Tongue (tissue), 2 donors: ENCODE data around the gene CD19. TPM values are rescaled to one million over a fixed set of nuclear protein-coding genes. Genes with fewer than 3 reads are reported as not detected.
A peak's percentile ranks its signal among the peaks of the same experiment; 100 is the strongest.
"Not testable (repeated sequence)": the region's sequence is repeated elsewhere in the genome, so short reads cannot be mapped to it uniquely, and the experiment has no call there.

Experiments
- DNase-seq: peaks from one replicate; pipeline ENCODE4 v3.0.0-alpha.2; 2015
- total RNA-seq: library from RNA; depleted of rRNA; stranded (reverse); fragments of >200 nt; gene quantifications from one replicate; pipeline ENCODE4 v1.2.3, GENCODE V29; 2014

The CD19 gene
- not detected for total RNA-seq

- no peak for DNase-seq
Measured at GRCh38 chr16:28931801-28932225, at the start of gene CD19. CD19 (plus strand) TSS chr16:28931971; CDS start chr16:28932001, 30 bp downstream.

- DNase-seq: peak; percentile 84
Measured at GRCh38 chr16:28882551-28883160, 49.1 kb upstream of the CD19 start.

- DNase-seq: no peak
Measured at GRCh38 chr16:28883221-28883996, 48.4 kb upstream of the CD19 start.

- DNase-seq: no peak
Measured at GRCh38 chr16:28884045-28884444, 47.7 kb upstream of the CD19 start.

- DNase-seq: no peak
Measured at GRCh38 chr16:28886945-28887344, 44.8 kb upstream of the CD19 start.

GRCh38 chr16:28890355-28890754, 41.4 kb upstream of the CD19 start:
- DNase-seq: not testable (repeated sequence)

GRCh38 chr16:28891964-28892890, 39.5 kb upstream of the CD19 start:
- no peak for DNase-seq

GRCh38 chr16:28893291-28893690, 38.5 kb upstream of the CD19 start:
- DNase-seq: no peak

GRCh38 chr16:28895609-28896008, 36.2 kb upstream of the CD19 start:
- no peak for DNase-seq

GRCh38 chr16:28897826-28898225, 33.9 kb upstream of the CD19 start:
- no peak for DNase-seq

- no peak for DNase-seq
Measured at GRCh38 chr16:28898266-28898665, 33.5 kb upstream of the CD19 start.

GRCh38 chr16:28898942-28899341, 32.8 kb upstream of the CD19 start:
- no peak for DNase-seq

- DNase-seq: no peak
Measured at GRCh38 chr16:28899882-28900590, 31.7 kb upstream of the CD19 start.

GRCh38 chr16:28900601-28901000, 31.2 kb upstream of the CD19 start:
- no peak for DNase-seq

- no peak for DNase-seq
Measured at GRCh38 chr16:28901862-28902261, 29.9 kb upstream of the CD19 start.

GRCh38 chr16:28902909-28903308, 28.9 kb upstream of the CD19 start:
- DNase-seq: no peak

GRCh38 chr16:28903344-28904042, 28.3 kb upstream of the CD19 start:
- DNase-seq: no peak

- no peak for DNase-seq
Measured at GRCh38 chr16:28904363-28904762, 27.4 kb upstream of the CD19 start.

- DNase-seq: no peak
Measured at GRCh38 chr16:28904828-28905227, 26.9 kb upstream of the CD19 start.

- DNase-seq: no peak
Measured at GRCh38 chr16:28905229-28905754, 26.5 kb upstream of the CD19 start.

GRCh38 chr16:28905800-28906372, 25.9 kb upstream of the CD19 start:
- DNase-seq: no peak
